GM12801 (cell line): Measurements from ENCODE around the gene APRT.

Source experiments
- CTCF ChIP-seq: IDR thresholded peaks from one replicate; pipeline ENCODE4 v1.5.1; 2011; ENCODE audit warnings: control low read depth; ENCODE audit not compliant: insufficient read length; ENCODE audit errors: extremely low read depth

The APRT gene

GRCh38 chr16:88855736-88856121, 44.0 kb upstream of the APRT start:
- no peak for TF ChIP-seq CTCF

DNA sequence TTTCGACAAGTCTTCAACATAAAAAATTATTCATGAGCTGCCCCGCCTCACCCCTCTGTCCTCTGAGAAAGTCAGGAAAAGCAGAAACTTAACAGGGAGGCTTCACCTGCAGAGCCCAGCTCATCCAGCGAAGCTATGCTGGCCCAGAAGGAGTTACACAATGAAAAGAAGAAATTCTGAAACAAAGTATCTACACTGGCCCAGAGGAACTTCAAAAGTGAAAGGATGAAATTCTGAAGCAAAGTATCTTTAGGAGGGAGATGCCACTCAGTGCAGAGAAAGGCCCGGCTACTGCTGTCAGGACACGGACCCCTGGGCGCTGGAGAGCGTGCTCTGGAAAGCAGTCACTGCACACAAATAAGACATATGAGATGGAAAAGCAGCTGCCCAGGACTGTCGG, 43.4 kb upstream of the APRT start:
- no peak for TF ChIP-seq CTCF

DNA sequence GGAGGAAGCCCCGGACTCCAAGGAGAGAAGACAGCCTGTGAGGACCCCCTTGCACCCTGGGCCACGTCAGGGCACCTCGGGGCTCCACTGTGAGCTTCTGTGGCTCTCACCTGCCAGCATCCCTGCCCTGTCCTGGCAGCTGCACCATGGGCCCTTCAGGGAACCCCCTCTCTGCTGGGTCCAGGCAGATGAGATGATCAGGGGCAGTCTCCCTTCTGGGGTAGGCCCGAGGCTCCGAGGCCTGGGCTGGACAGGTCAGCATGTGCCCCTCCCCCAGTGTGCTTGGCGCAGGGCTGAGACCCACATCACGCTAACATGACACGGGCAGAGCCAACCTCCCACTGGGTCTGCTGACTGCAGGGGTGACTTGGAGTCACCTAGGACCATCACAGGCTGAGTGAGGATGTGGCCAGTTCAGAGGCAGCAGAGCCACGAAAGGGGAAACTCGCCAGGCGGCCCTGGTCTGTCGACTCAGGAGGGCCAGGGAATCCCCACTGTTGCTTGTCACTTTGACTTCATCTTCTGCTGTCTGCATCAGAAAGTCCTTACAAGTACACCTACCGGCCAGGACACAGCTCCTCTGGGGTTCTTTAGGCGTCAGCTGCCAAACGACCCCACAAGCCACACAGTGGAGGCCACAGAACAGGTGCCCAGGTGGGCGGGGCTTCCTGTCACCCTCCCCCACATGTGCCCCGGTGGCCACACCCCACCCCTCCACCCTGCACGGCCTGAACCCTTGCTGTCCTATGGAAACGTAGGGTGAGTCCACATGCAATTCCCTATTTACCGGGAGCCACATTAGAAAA, 42.8 kb upstream of the APRT start:
- no peak for TF ChIP-seq CTCF

GRCh38 chr16:88853325-88853941, 41.7 kb upstream of the APRT start:
- TF ChIP-seq CTCF, result no peak

GRCh38 chr16:88851616-88852015, 39.9 kb upstream of the APRT start:
- no peak for TF ChIP-seq CTCF

GRCh38 chr16:88850531-88851199, 38.9 kb upstream of the APRT start:
- no peak for TF ChIP-seq CTCF

DNA sequence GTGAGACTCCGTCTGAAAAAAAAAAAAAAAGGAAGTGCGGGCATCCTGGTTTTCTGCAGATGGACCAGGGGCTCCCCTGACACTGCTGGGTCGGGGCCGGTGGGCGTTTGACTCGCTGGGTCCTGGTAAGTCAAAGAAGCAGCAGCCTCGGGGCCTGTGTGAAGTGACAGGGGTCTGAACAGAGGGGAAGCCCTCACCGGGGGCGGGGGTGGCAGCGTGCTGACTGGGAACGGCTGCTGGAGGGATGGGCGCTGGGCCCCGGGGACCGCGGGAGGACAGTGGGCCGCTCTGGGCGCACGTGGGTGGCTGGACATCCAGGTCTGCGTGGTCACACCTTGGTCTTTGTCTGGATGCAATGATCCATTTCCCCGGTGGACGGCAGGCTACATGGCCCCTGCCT, 36.8 kb upstream of the APRT start:
- TF ChIP-seq CTCF, result no peak
